Left renal pelvis (tissue), 4 donors: Measurements from ENCODE around the gene SLC9A9. TPM values are rescaled to one million over a fixed set of nuclear protein-coding genes. Genes with fewer than 3 reads are reported as not detected.

ENCODE experiments used
- DNase-seq, 4 donors: peaks; one replicate each; pipeline ENCODE4 v3.0.0-alpha.2; 2013; ENCODE audit warnings: low read depth in 4 of 4, low spot score in 3 of 4
- polyA plus RNA-seq, 4 donors: library from polyadenylated mRNA; unstranded; fragments of 120-200 nt; gene quantifications; one replicate each; pipeline ENCODE4 v1.2.1, GENCODE V29; 2013; ENCODE audit not compliant: insufficient read length in 4 of 4

The SLC9A9 gene
- polyA plus RNA-seq, 4 donors, result 4.4 to 12.8 (median 6.4) TPM

- DNase-seq, result no peak
Observed at GRCh38 chr3:143574933-143575332, 273.3 kb downstream of the SLC9A9 start.

- no peak for DNase-seq
Observed at GRCh38 chr3:143573610-143574303, 274.5 kb downstream of the SLC9A9 start.

GRCh38 chr3:143571548-143571947, 276.7 kb downstream of the SLC9A9 start:
- no peak for DNase-seq

- DNase-seq, result no peak
Observed at GRCh38 chr3:143567823-143568222, 280.4 kb downstream of the SLC9A9 start.

- DNase-seq, result no peak
Observed at GRCh38 chr3:143565951-143566350, 282.3 kb downstream of the SLC9A9 start.

GRCh38 chr3:143563786-143564185, 284.5 kb downstream of the SLC9A9 start:
- no peak for DNase-seq

- no peak for DNase-seq
Observed at GRCh38 chr3:143562789-143563188, 285.5 kb downstream of the SLC9A9 start.

- no peak for DNase-seq
Observed at GRCh38 chr3:143559296-143559695, 289.0 kb downstream of the SLC9A9 start.

- DNase-seq, result no peak
Observed at GRCh38 chr3:143552851-143553250, 295.4 kb downstream of the SLC9A9 start.

- DNase-seq, result no peak
Observed at GRCh38 chr3:143551761-143552160, 296.5 kb downstream of the SLC9A9 start.

- DNase-seq, result no peak
Observed at GRCh38 chr3:143548861-143549497, 299.3 kb downstream of the SLC9A9 start.

- DNase-seq, result no peak
Observed at GRCh38 chr3:143548393-143548792, 299.9 kb downstream of the SLC9A9 start.

- no peak for DNase-seq
Observed at GRCh38 chr3:143538577-143538981, 309.7 kb downstream of the SLC9A9 start.

- DNase-seq, result no peak
Observed at GRCh38 chr3:143538061-143538460, 310.2 kb downstream of the SLC9A9 start.

GRCh38 chr3:143536817-143537535, 311.3 kb downstream of the SLC9A9 start:
- no peak for DNase-seq

GRCh38 chr3:143535994-143536784, 312.1 kb downstream of the SLC9A9 start:
- DNase-seq, result no peak

GRCh38 chr3:143533391-143533790, 314.9 kb downstream of the SLC9A9 start:
- no peak for DNase-seq

- DNase-seq, result no peak
Observed at GRCh38 chr3:143532091-143532490, 316.2 kb downstream of the SLC9A9 start.

GRCh38 chr3:143531101-143531500, 317.2 kb downstream of the SLC9A9 start:
- no peak for DNase-seq

- DNase-seq, result no peak
Observed at GRCh38 chr3:143529798-143530197, 318.5 kb downstream of the SLC9A9 start.

GRCh38 chr3:143529018-143529478, 319.2 kb downstream of the SLC9A9 start:
- no peak for DNase-seq
